Transverse colon (tissue), 4 donors: ENCODE data around the gene SMYD3.

Source experiments
- EP300 ChIP-seq: sonication (generic); formaldehyde crosslinking; IDR thresholded peaks from one replicate; pipeline ENCODE4 v1.6.1; 2017; ENCODE audit warnings: antibody characterized with exemption, low read depth
- POLR2A ChIP-seq: fragments of 450-650 bp; IDR thresholded peaks from one replicate; pipeline ENCODE4 v1.6.1; 2016; ENCODE audit warnings: antibody characterized with exemption, mild to moderate bottlenecking, moderate library complexity
- POLR2AphosphoS5 ChIP-seq, 3 donors: sonication (generic); formaldehyde crosslinking; IDR thresholded peaks; one replicate each; pipeline ENCODE4 v1.6.1; 2016; ENCODE audit warnings: antibody characterized with exemption in 3 of 3
- TF ChIP-seq, protein P1 (sequence below), 5 experiments: fragments of 200-600 bp in 3 of 5; fragments of 450-650 bp in 2 of 5; sonication (generic) in 3 of 5; IDR thresholded peaks; 1 replicate in 2 of 5; 2 replicates in 3 of 5; pipeline ENCODE4 v1.5.1; 2016 to 2017; ENCODE audit warnings: antibody characterized with exemption in 5 of 5, inconsistent platforms in 3 of 5, mild to moderate bottlenecking in 2 of 5, moderate library complexity in 1 of 5

DNA sequence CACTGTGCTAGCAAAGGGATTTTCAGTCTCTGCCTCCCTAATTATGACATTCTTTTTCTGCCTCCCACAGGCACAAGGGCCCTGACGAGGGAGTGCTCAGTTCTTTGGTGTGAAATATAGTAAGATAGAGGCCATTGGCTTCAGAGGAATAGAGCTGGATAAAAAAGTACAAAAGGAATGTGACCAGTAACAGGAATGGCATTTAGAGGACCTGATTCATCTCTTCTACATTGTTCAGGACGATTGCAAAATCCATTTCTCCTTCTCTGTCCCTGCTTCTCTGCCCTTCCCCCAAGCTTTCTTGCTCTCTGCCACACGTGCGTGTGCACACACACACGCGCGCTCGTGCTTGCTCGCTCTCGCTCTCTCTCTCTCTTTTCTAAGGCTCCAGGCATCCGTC lies 684.1 kb downstream of the SMYD3 start:
- TF ChIP-seq EP300 = no peak
- TF ChIP-seq, protein P1, sequence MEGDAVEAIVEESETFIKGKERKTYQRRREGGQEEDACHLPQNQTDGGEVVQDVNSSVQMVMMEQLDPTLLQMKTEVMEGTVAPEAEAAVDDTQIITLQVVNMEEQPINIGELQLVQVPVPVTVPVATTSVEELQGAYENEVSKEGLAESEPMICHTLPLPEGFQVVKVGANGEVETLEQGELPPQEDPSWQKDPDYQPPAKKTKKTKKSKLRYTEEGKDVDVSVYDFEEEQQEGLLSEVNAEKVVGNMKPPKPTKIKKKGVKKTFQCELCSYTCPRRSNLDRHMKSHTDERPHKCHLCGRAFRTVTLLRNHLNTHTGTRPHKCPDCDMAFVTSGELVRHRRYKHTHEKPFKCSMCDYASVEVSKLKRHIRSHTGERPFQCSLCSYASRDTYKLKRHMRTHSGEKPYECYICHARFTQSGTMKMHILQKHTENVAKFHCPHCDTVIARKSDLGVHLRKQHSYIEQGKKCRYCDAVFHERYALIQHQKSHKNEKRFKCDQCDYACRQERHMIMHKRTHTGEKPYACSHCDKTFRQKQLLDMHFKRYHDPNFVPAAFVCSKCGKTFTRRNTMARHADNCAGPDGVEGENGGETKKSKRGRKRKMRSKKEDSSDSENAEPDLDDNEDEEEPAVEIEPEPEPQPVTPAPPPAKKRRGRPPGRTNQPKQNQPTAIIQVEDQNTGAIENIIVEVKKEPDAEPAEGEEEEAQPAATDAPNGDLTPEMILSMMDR (IDR thresholded peaks at IDR 0.05) = no peak
- TF ChIP-seq POLR2A = no peak
- no peak for TF ChIP-seq POLR2AphosphoS5 (IDR thresholded peaks at IDR 0.05)
